ENCODE results near the gene LRRC37B.
"Not testable (repeated sequence)": the region's sequence is repeated elsewhere in the genome, so short reads cannot be mapped to it uniquely, and the experiment has no call there.

GRCh38 chr17:32022554-32022953 lies 15.4 kb downstream of the LRRC37B start:
- TF ChIP-seq, protein P1, sequence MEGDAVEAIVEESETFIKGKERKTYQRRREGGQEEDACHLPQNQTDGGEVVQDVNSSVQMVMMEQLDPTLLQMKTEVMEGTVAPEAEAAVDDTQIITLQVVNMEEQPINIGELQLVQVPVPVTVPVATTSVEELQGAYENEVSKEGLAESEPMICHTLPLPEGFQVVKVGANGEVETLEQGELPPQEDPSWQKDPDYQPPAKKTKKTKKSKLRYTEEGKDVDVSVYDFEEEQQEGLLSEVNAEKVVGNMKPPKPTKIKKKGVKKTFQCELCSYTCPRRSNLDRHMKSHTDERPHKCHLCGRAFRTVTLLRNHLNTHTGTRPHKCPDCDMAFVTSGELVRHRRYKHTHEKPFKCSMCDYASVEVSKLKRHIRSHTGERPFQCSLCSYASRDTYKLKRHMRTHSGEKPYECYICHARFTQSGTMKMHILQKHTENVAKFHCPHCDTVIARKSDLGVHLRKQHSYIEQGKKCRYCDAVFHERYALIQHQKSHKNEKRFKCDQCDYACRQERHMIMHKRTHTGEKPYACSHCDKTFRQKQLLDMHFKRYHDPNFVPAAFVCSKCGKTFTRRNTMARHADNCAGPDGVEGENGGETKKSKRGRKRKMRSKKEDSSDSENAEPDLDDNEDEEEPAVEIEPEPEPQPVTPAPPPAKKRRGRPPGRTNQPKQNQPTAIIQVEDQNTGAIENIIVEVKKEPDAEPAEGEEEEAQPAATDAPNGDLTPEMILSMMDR (conservative IDR thresholded peaks at IDR 0.05; ENCODE audit: low read length), result not testable (repeated sequence)
- TF ChIP-seq EZH2phosphoT487 (IDR thresholded peaks at IDR 0.05; ENCODE audit: borderline replicate concordance, low read depth, low read length), result not testable (repeated sequence)

All from OCI-LY7 (cell line).